Mesothelial cell of epicardium (in vitro differentiated cells): ENCODE measurements around the gene HDLBP. TPM values are rescaled to one million over a fixed set of nuclear protein-coding genes. Genes with fewer than 3 reads are reported as not detected.

Source experiments
- DNase-seq, 2 experiments: peaks; one replicate each; pipeline ENCODE4 v3.0.0; 2021; ENCODE audit warnings: low spot score in 2 of 2; ENCODE audit not compliant: unreplicated experiment in 2 of 2
- H3K27ac Mint-ChIP-seq: 2 replicates; pipeline ENCODE4 v1.8.0; 2021; ENCODE audit warnings: mixed read lengths
- H3K27me3 Mint-ChIP-seq: 2 replicates; pipeline ENCODE4 v1.8.0; 2021; ENCODE audit warnings: low read depth, mixed read lengths
- H3K36me3 Mint-ChIP-seq: 2 replicates; pipeline ENCODE4 v1.8.0; 2021; ENCODE audit warnings: mixed read lengths
- H3K4me1 Mint-ChIP-seq: 2 replicates; pipeline ENCODE4 v1.8.0; 2021; ENCODE audit warnings: mixed read lengths
- H3K4me3 Mint-ChIP-seq: 2 replicates; pipeline ENCODE4 v1.8.0; 2021; ENCODE audit warnings: mild to moderate bottlenecking, moderate library complexity, mixed read lengths
- H3K9me3 Mint-ChIP-seq: 2 replicates; pipeline ENCODE4 v1.8.0; 2021; ENCODE audit warnings: mixed read lengths
- CTCF ChIP-seq: fragments of 200-600 bp; sonication (generic); IDR thresholded peaks from one replicate; pipeline ENCODE4 v1.5.0; 2021; ENCODE audit warnings: antibody characterized with exemption; ENCODE audit not compliant: unreplicated experiment
- total RNA-seq: library from RNA; stranded (reverse); gene quantifications from 3 replicates; pipeline ENCODE4 v1.2.1, GENCODE V29; 2021

Gene HDLBP
- total RNA-seq, 1 donor from 2014 or later, result 484 TPM

- DNase-seq, result no peak
- Mint-ChIP-seq H3K36me3 (peaks cover 39% of the 10 kb centered on the region), H3K27ac (no peak overlapping the region), H3K4me3 (no peak overlapping the region), H3K27me3 (no peaks in the 10 kb centered on the region), H3K9me3 (no peaks in the 10 kb centered on the region), H3K4me1 (peaks cover 23% of the 10 kb centered on the region)
- no peak for TF ChIP-seq CTCF
Observed at GRCh38 chr2:241265506-241265905, 50.0 kb downstream of the HDLBP start.

GRCh38 chr2:241263061-241263460 is 52.4 kb downstream of the HDLBP start:
- TF ChIP-seq CTCF, result no peak
- Mint-ChIP-seq H3K36me3 (peaks cover 39% of the 10 kb centered on the region), H3K27me3 (no peaks in the 10 kb centered on the region), H3K27ac (no peak overlapping the region), H3K4me1 (peaks cover under 1% of the 10 kb centered on the region), H3K4me3 (no peak overlapping the region), H3K9me3 (no peaks in the 10 kb centered on the region)
- no peak for DNase-seq

- no peak for DNase-seq
- no peaks in the 10 kb centered on the region for H3K9me3 Mint-ChIP-seq
- peaks cover 35% of the 10 kb centered on the region for H3K36me3 Mint-ChIP-seq
- H3K27me3 Mint-ChIP-seq, result no peaks in the 10 kb centered on the region
- no peaks in the 10 kb centered on the region for H3K4me1 Mint-ChIP-seq
- TF ChIP-seq CTCF, result no peak
- no peak overlapping the region for H3K4me3 Mint-ChIP-seq
- no peak overlapping the region for H3K27ac Mint-ChIP-seq
Observed at GRCh38 chr2:241261628-241262027, 53.8 kb downstream of the HDLBP start.

- no peak for DNase-seq
- Mint-ChIP-seq H3K9me3 (no peaks in the 10 kb centered on the region), H3K27ac (no peak overlapping the region), H3K27me3 (no peaks in the 10 kb centered on the region), H3K4me1 (no peaks in the 10 kb centered on the region), H3K36me3 (peaks cover 35% of the 10 kb centered on the region), H3K4me3 (no peak overlapping the region)
- TF ChIP-seq CTCF, result no peak
Observed at GRCh38 chr2:241260911-241261310, 54.6 kb downstream of the HDLBP start.

GRCh38 chr2:241258505-241259280 is 56.8 kb downstream of the HDLBP start:
- no peaks in the 10 kb centered on the region for H3K9me3 Mint-ChIP-seq
- no peaks in the 10 kb centered on the region for H3K4me1 Mint-ChIP-seq
- H3K27me3 Mint-ChIP-seq, result no peaks in the 10 kb centered on the region
- H3K4me3 Mint-ChIP-seq, result no peak overlapping the region
- H3K27ac Mint-ChIP-seq, result peak overlapping the region; percentile 61
- H3K36me3 Mint-ChIP-seq, result peaks cover 41% of the 10 kb centered on the region
- TF ChIP-seq CTCF, result no peak
- DNase-seq, result no peak
